Heart left ventricle (tissue), 16 donors: ENCODE results near the gene PAK1. TPM values are rescaled to one million over a fixed set of nuclear protein-coding genes. Genes with fewer than 3 reads are reported as not detected.

Experiments
- ATAC-seq, 4 donors: fragments of 200-7000 bp; cut with Tn5 transposase; one replicate each; pipeline ENCODE4 v1.9.1; 2020 to 2022; ENCODE audit warnings: moderate library complexity in 4 of 4, mild to moderate bottlenecking in 3 of 4, moderate number of reproducible peaks in 1 of 4
- DNase-seq, 5 donors: peaks; one replicate each; pipeline ENCODE4 v3.0.0-alpha.2; 2020
- H3K27ac ChIP-seq, 12 donors: fragments of 200-600 bp; sonication (generic) in 4 of 12; one replicate each; pipeline versions ENCODE4 v1.5.0 to v1.8.0; 2016 to 2022; ENCODE audit warnings: mild to moderate bottlenecking in 2 of 12
- H3K27me3 ChIP-seq, 9 donors: fragments of 200-600 bp; sonication (generic) in 2 of 9; one replicate each; pipeline versions ENCODE4 v1.5.1 to v1.8.0; 2016 to 2022; ENCODE audit warnings: mild to moderate bottlenecking in 3 of 9
- H3K36me3 ChIP-seq, 9 donors: fragments of 200-600 bp; sonication (generic) in 2 of 9; one replicate each; pipeline versions ENCODE4 v1.5.0 to v1.8.0; 2018 to 2022; ENCODE audit warnings: mild to moderate bottlenecking in 2 of 9
- H3K4me1 ChIP-seq, 12 donors: fragments of 200-600 bp; sonication (generic) in 4 of 12; one replicate each; pipeline versions ENCODE4 v1.5.0 to v1.8.0; 2016 to 2022; ENCODE audit warnings: mild to moderate bottlenecking in 3 of 12
- H3K4me3 ChIP-seq, 12 donors: fragments of 200-600 bp; sonication (generic) in 4 of 12; one replicate each; pipeline versions ENCODE4 v1.5.0 to v1.8.0; 2017 to 2022; ENCODE audit warnings: mild to moderate bottlenecking in 9 of 12, moderate library complexity in 4 of 12
- H3K9me3 ChIP-seq, 12 donors: fragments of 200-600 bp; sonication (generic) in 4 of 12; one replicate each; pipeline versions ENCODE4 v1.5.0 to v1.8.0; 2016 to 2022; ENCODE audit warnings: mild to moderate bottlenecking in 1 of 12
- POLR2A ChIP-seq, 2 donors: fragments of 450-650 bp; IDR thresholded peaks; one replicate each; pipeline ENCODE4 v1.6.1; 2017; ENCODE audit warnings: antibody characterized with exemption in 2 of 2, mild to moderate bottlenecking in 2 of 2, moderate library complexity in 2 of 2
- WGBS, 4 donors: extraction: QIAGEN DNeasy Blood & Tissue Kit in 2 of 4; methylation state at CpG; one replicate each; pipeline versions ENCODE4 v1.1.5 to v1.1.7; 2013 to 2018; 5-methylcytosine and 5-hydroxymethylcytosine counted together
- intact Hi-C, 10 donors: fragments of 100-400 bp; cut with DNase I; formaldehyde crosslinking; loops; one replicate each; pipeline versions ENCODE4 v1.11.1 to v1.14.2; 2022
- polyA plus RNA-seq, 2 donors: library from polyadenylated mRNA; stranded (reverse); fragments of 200-250 nt; gene quantifications; one replicate each; pipeline ENCODE4 v1.2.3, GENCODE V29; 2013
- total RNA-seq, 9 donors: library from RNA; depleted of rRNA in 2 of 9; stranded (reverse); fragments of >200 nt in 2 of 9; fragmentation: NEBNext Ultra II Directional in 3 of 9; extraction: Animal tissue kit (Norgen Biotek cat#: 25700) in 3 of 9; gene quantifications; one replicate each; pipeline versions ENCODE4 v1.1.0 to v1.2.4, GENCODE V29; 2016 to 2023
- TF ChIP-seq, protein P1 (sequence below), 12 donors: fragments of 200-600 bp; sonication (generic) in 4 of 12; IDR thresholded peaks; one replicate each; pipeline versions ENCODE4 v1.5.0 to v1.8.0; 2018 to 2022; ENCODE audit warnings: antibody characterized with exemption in 12 of 12, mild to moderate bottlenecking in 5 of 12
- donor health status: ischemic (EF 13 %, LVEDD 7.1; RV severe dilation, severe dysfunction).
- donor health status: healthy with polysubstance abuse.
- donor health status: DM: no; HTN: yes; CAD: no.
- donor health status: DM: no; HTN: no; CAD: no.
- donor health status: ischemic (EF 25% LVEDD 6.9; RV normal size, moderate dysfunction).
- donor health status: ischemic (EF 25% LVEDD 5.7; RV mildly dilated, moderate dysfunction).
- donor health status: healthy.
- donor health status: DM: yes; HTN: yes; CAD: no.
- donor health status: ischemic (EF 35%, LVEDD 5.7; RV mildly dilated, moderate dysfunction).
- donor health status: nonischemic (EF 11% LVEDD 7.7; RV severe dilation, severe dysfunction).
- donor health status: DM: yes; HTN: yes; CAD: no.
- donor health status: PGD.
- donor health status: ischemic (EF 29% LVEDD 5.4; RV normal size, mild dysfunction).
- donor health status: nonischemic (EF 23%, LVEDD 6.1; RV moderate dilation, normal function).

The PAK1 gene
- total and polyA plus RNA-seq, 11 donors = 2.1 to 25.4 (median 5.9) TPM

DNA sequence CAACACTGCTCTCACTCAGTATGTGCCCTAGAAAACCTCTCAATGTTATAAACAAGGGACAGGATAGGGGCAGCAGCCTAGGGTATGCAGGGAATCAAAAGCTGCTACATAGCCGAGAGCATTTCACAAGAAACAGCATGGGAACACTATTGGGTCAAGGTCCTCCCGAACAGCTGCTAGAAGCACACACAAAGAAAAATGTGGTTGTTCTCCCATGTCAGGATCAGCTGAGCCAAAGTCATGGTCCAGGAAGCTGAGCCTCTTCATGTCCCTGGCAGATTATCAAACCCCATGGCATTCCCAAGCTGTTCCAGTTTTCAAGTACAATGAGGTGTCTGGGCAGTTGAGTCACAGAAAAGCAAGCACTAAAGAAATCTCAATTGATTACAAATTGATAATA lies 151.4 kb downstream of the PAK1 start:
- Histone ChIP-seq H3K27ac (no peak overlapping the region), H3K4me3 (no peak overlapping the region), H3K27me3 (no peaks in the 10 kb centered on the region), H3K9me3 (no peaks in the 10 kb centered on the region), H3K36me3 (peaks cover 0 to 30% (median 0%) of the 10 kb centered on the region in 9 donors), H3K4me1 (peaks cover 0 to 4% (median 0%) of the 10 kb centered on the region in 12 donors)
- WGBS, 4 donors = 59 to 82% (median 70%) methylated on average over 2 of the region's 2 CpGs
- DNase-seq = no peak
- ATAC-seq = peak in 3 of 4 donors; percentile 32 to 66 (median 41)
- TF ChIP-seq, protein P1, sequence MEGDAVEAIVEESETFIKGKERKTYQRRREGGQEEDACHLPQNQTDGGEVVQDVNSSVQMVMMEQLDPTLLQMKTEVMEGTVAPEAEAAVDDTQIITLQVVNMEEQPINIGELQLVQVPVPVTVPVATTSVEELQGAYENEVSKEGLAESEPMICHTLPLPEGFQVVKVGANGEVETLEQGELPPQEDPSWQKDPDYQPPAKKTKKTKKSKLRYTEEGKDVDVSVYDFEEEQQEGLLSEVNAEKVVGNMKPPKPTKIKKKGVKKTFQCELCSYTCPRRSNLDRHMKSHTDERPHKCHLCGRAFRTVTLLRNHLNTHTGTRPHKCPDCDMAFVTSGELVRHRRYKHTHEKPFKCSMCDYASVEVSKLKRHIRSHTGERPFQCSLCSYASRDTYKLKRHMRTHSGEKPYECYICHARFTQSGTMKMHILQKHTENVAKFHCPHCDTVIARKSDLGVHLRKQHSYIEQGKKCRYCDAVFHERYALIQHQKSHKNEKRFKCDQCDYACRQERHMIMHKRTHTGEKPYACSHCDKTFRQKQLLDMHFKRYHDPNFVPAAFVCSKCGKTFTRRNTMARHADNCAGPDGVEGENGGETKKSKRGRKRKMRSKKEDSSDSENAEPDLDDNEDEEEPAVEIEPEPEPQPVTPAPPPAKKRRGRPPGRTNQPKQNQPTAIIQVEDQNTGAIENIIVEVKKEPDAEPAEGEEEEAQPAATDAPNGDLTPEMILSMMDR (IDR thresholded peaks at IDR 0.05) = no peak
- no peak for TF ChIP-seq POLR2A (IDR thresholded peaks at IDR 0.05)
- intact Hi-C loops = no loop called here

DNA sequence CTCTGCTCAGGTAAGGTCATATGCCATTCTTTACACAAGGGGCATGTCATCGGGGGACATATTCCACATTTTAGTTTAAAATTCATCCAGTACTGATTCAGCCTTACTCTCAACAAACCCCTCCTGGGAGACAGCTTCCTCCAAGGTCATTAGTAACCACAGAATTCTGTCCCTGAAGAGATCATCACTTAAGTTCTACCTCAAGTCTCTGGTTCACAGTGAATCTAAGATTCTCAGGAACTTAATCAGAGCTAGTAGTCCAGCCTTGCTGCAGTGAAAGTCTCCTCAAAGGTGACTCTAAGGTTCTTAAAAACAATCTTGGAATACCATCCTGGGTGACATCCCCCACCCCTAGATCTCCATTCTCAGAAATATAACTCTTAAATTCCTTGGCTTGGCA lies 153.5 kb downstream of the PAK1 start:
- Histone ChIP-seq H3K27ac (no peak overlapping the region), H3K27me3 (no peaks in the 10 kb centered on the region), H3K36me3 (peaks cover 0 to 17% (median 0%) of the 10 kb centered on the region in 9 donors), H3K9me3 (no peaks in the 10 kb centered on the region), H3K4me3 (no peak overlapping the region), H3K4me1 (peaks cover 0 to 4% (median 0%) of the 10 kb centered on the region in 12 donors)
- TF ChIP-seq, protein P1 (IDR thresholded peaks at IDR 0.05) = no peak
- 91 to 95% (median 92%) methylated on average over 1 of the region's 1 CpG for WGBS, 4 donors
- intact Hi-C loops = no loop called here
- no peak for ATAC-seq
- no peak for DNase-seq

DNA sequence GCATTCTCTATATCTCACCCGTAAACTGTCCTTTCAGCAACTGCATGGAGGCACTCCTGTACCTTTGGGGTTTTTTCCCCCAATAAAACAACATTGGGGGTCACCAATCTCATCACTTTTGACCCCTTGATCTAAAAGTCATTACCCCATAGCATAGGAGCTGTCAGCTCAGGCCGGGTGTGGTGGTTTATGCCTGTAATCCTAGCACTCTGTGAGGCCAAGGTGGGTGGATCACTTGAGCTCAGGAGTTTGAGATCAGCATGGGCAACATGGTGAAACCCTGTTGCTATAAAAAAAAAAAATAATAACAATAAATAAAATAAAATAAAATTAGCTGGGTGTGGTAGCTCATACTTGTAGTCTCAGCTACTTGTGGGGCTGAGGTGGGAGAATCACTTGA lies 155.3 kb downstream of the PAK1 start:
- WGBS, 4 donors = 87 to 91% (median 89%) methylated on average over 2 of the region's 2 CpGs
- ATAC-seq (no peak), DNase-seq (no peak)
- no peaks in the 10 kb centered on the region for H3K9me3 ChIP-seq
- H3K4me3 ChIP-seq = no peak overlapping the region
- TF ChIP-seq POLR2A (IDR thresholded peaks at IDR 0.05) = no peak
- TF ChIP-seq, protein P1 (IDR thresholded peaks at IDR 0.05) = no peak
- no peak overlapping the region for H3K27ac ChIP-seq
- intact Hi-C loops = no loop called here
- no peaks in the 10 kb centered on the region for H3K27me3 ChIP-seq
- H3K4me1 ChIP-seq = peaks cover 0 to 4% (median 0%) of the 10 kb centered on the region in 12 donors
- H3K36me3 ChIP-seq = peaks cover 0 to 10% (median 0%) of the 10 kb centered on the region in 9 donors

DNA sequence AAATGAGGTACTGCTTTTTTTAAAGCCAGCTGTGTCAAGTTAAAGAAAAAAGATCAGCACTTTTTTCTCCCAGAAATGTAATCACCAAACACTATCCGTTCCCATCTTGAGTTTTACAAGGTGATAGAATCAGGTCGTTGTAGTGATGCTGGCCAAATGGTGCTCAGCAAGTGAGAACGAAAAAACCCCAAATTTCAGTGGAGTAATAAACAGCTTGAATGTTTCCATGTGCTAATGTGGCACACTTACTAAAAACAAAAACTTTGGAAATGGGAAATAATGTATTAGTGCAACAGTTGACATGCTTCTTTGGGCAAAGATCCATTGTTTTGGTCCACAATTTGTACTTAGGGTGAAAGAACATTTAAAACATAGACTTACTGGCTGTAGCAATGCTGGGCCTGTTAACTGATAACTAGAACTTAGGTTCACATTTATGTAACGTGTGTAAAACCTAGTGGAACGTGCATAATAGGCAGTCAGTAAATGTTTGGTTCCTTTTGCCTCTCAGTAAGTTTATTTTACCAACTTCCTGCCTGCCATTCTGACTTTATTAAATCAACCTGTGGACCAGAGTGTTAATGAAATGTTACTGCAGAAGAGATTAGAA lies 157.1 kb downstream of the PAK1 start:
- Histone ChIP-seq H3K4me3 (no peak overlapping the region), H3K27ac (no peak overlapping the region), H3K9me3 (no peaks in the 10 kb centered on the region), H3K27me3 (no peaks in the 10 kb centered on the region), H3K36me3 (peaks cover 0 to under 1% (median 0%) of the 10 kb centered on the region in 9 donors), H3K4me1 (no peaks in the 10 kb centered on the region)
- ATAC-seq (no peak), DNase-seq (no peak)
- intact Hi-C loops = no loop called here
- TF ChIP-seq, protein P1 (IDR thresholded peaks at IDR 0.05) = no peak
- no peak for TF ChIP-seq POLR2A (IDR thresholded peaks at IDR 0.05)
- WGBS, 4 donors = 55 to 62% (median 59%) methylated on average over 5 of the region's 5 CpGs
